Heart left ventricle (tissue), 13 donors: Measurements from ENCODE around the gene SYTL4.

Experiments used
- CTCF ChIP-seq, 12 donors: fragments of 200-600 bp; sonication (generic) in 4 of 12; IDR thresholded peaks; one replicate each; pipeline versions ENCODE4 v1.5.0 to v1.8.0; 2018 to 2022; ENCODE audit warnings: antibody characterized with exemption in 12 of 12, mild to moderate bottlenecking in 5 of 12
- POLR2A ChIP-seq, 2 donors: fragments of 450-650 bp; IDR thresholded peaks; one replicate each; pipeline ENCODE4 v1.6.1; 2017; ENCODE audit warnings: antibody characterized with exemption in 2 of 2, mild to moderate bottlenecking in 2 of 2, moderate library complexity in 2 of 2
- donor health status: ischemic (EF 13 %, LVEDD 7.1; RV severe dilation, severe dysfunction).
- donor health status: DM: no; HTN: yes; CAD: no.
- donor health status: DM: no; HTN: no; CAD: no.
- donor health status: ischemic (EF 25% LVEDD 6.9; RV normal size, moderate dysfunction).
- donor health status: ischemic (EF 25% LVEDD 5.7; RV mildly dilated, moderate dysfunction).
- donor health status: ischemic (EF 35%, LVEDD 5.7; RV mildly dilated, moderate dysfunction).
- donor health status: nonischemic (EF 11% LVEDD 7.7; RV severe dilation, severe dysfunction).
- donor health status: DM: yes; HTN: yes; CAD: no.
- donor health status: PGD.
- donor health status: ischemic (EF 29% LVEDD 5.4; RV normal size, mild dysfunction).
- donor health status: nonischemic (EF 23%, LVEDD 6.1; RV moderate dilation, normal function).

GRCh38 chrX:100642290-100642689 is 89.6 kb downstream of the SYTL4 start:
- no peak for TF ChIP-seq CTCF (IDR thresholded peaks at IDR 0.05)
- TF ChIP-seq POLR2A (IDR thresholded peaks at IDR 0.05): no peak
